Measurements from ENCODE around the gene GRID2.

GRID2 gene

DNA sequence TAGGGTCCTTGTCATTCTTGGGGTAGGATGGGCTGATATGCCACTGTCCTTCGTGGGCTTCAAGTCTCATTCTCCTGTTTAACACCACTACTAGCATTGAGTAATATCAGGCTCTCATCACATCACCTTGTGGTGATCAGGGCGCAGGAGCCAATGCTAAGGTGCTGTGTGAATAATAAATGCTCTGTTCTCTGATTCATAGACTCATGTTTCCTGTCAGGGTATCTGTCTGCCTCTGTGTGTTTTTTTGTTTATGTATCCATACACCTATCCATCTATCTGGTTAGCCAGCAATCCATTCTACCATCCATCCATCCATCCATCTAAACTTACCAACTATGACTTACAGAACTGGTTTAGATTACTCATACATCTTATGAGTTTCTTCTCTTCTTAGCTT is 999.7 kb downstream of the GRID2 start:
- H2AK5ac ChIP-seq (ENCODE audit: low read length) = no peak overlapping the region
- H3K14ac ChIP-seq (ENCODE audit: low read length) = no peak overlapping the region
- no peak overlapping the region for H2AFZ ChIP-seq (ENCODE audit: insufficient read depth, low read length, poor library complexity)
- H3K9me3 ChIP-seq (ENCODE audit: insufficient read depth, low read depth, low read length) = no peaks in the 10 kb centered on the region
- no peak overlapping the region for H3K4me2 ChIP-seq (ENCODE audit: low read length)
- H3K4me3 ChIP-seq (ENCODE audit: low read depth, low read length) = no peak overlapping the region
- DNase-seq = no peak
- no peaks in the 10 kb centered on the region for H3K27me3 ChIP-seq (ENCODE audit: insufficient read depth, low read length)
- H3K18ac ChIP-seq (ENCODE audit: low read length) = no peak overlapping the region
- H3K79me1 ChIP-seq (ENCODE audit: low read length) = no peaks in the 10 kb centered on the region
- no peak overlapping the region for H3K27ac ChIP-seq (ENCODE audit: low read depth, low read length)
- H2BK12ac ChIP-seq (ENCODE audit: low read length) = no peak overlapping the region
- no peak overlapping the region for H4K8ac ChIP-seq (ENCODE audit: low read depth, low read length)
- no peaks in the 10 kb centered on the region for H3K4me1 ChIP-seq (ENCODE audit: control insufficient read depth in 1 of 2, insufficient read depth in 2 of 2, low read length in 2 of 2)
- no peak overlapping the region for H3K23ac ChIP-seq (ENCODE audit: low read length)
- no peak overlapping the region for H4K91ac ChIP-seq (ENCODE audit: low read depth, low read length)
- H2BK5ac ChIP-seq (ENCODE audit: low read depth, low read length, poor library complexity) = no peak overlapping the region
- H3K36me3 ChIP-seq (ENCODE audit: control insufficient read depth in 1 of 2, insufficient read depth in 2 of 2, low read length in 2 of 2) = no peaks in the 10 kb centered on the region
- no CpG with 5 or more reads among the region's 2 CpGs for WGBS (ENCODE audit: extremely low coverage, insufficient coverage, insufficient read length)
- no peak overlapping the region for H2BK120ac ChIP-seq (ENCODE audit: insufficient read depth, low read length, poor library complexity)
- no peaks in the 10 kb centered on the region for H3K79me2 ChIP-seq (ENCODE audit: control insufficient read depth, insufficient read depth, low read length, poor library complexity)
- H3K9ac ChIP-seq (ENCODE audit: low read length) = no peak overlapping the region
- H3K4ac ChIP-seq (ENCODE audit: low read depth, low read length) = no peak overlapping the region
- H4K12ac ChIP-seq (ENCODE audit: low read depth, low read length) = no peak overlapping the region

- Histone ChIP-seq H3K23ac (ENCODE audit: low read length) (no peak overlapping the region), H3K4ac (ENCODE audit: low read depth, low read length) (no peak overlapping the region), H4K8ac (ENCODE audit: low read depth, low read length) (no peak overlapping the region), H3K79me2 (ENCODE audit: control insufficient read depth, insufficient read depth, low read length, poor library complexity) (no peaks in the 10 kb centered on the region), H3K18ac (ENCODE audit: low read length) (no peak overlapping the region), H3K27ac (ENCODE audit: low read depth, low read length) (no peak overlapping the region), H3K79me1 (ENCODE audit: low read length) (no peaks in the 10 kb centered on the region), H3K27me3 (ENCODE audit: insufficient read depth, low read length) (no peaks in the 10 kb centered on the region), H3K4me3 (ENCODE audit: low read depth, low read length) (no peak overlapping the region), H2BK120ac (ENCODE audit: insufficient read depth, low read length, poor library complexity) (no peak overlapping the region), H2AK5ac (ENCODE audit: low read length) (no peak overlapping the region), H2AFZ (ENCODE audit: insufficient read depth, low read length, poor library complexity) (no peak overlapping the region), H3K9ac (ENCODE audit: low read length) (no peak overlapping the region), H2BK5ac (ENCODE audit: low read depth, low read length, poor library complexity) (no peak overlapping the region), H2BK12ac (ENCODE audit: low read length) (no peak overlapping the region), H3K9me3 (ENCODE audit: insufficient read depth, low read depth, low read length) (no peaks in the 10 kb centered on the region), H3K4me1 (ENCODE audit: control insufficient read depth in 1 of 2, insufficient read depth in 2 of 2, low read length in 2 of 2) (no peaks in the 10 kb centered on the region), H4K12ac (ENCODE audit: low read depth, low read length) (no peak overlapping the region), H3K4me2 (ENCODE audit: low read length) (no peak overlapping the region), H3K36me3 (ENCODE audit: control insufficient read depth in 1 of 2, insufficient read depth in 2 of 2, low read length in 2 of 2) (no peaks in the 10 kb centered on the region), H4K91ac (ENCODE audit: low read depth, low read length) (no peak overlapping the region), H3K14ac (ENCODE audit: low read length) (no peak overlapping the region)
- WGBS (ENCODE audit: extremely low coverage, insufficient coverage, insufficient read length) = no CpG with 5 or more reads among the region's 4 CpGs
- DNase-seq = no peak
Observed at GRCh38 chr4:93312299-93312698, 1008.5 kb downstream of the GRID2 start.

DNA sequence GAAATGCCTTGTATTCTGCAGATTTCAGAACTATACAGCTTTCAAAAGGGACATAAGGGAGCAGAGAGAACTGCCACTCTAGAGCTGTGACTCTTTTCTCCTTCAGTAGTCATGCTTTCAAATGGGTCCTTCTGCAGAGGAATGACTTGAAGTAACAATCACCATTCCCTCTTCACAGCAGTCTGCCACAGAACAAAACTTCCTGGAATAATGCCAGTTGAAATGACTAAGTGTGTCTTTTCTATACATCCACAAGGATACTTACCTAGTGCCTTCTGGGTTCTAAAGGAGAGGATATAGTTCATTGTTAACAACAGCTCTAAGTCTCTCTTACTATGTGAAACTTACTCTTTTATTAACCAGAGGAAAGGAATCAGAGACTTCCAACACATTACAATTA is 1009.4 kb downstream of the GRID2 start:
- no peak overlapping the region for H2AFZ ChIP-seq (ENCODE audit: insufficient read depth, low read length, poor library complexity)
- H3K18ac ChIP-seq (ENCODE audit: low read length) = no peak overlapping the region
- no peaks in the 10 kb centered on the region for H3K27me3 ChIP-seq (ENCODE audit: insufficient read depth, low read length)
- no peak overlapping the region for H3K9ac ChIP-seq (ENCODE audit: low read length)
- H3K4me3 ChIP-seq (ENCODE audit: low read depth, low read length) = no peak overlapping the region
- H4K91ac ChIP-seq (ENCODE audit: low read depth, low read length) = no peak overlapping the region
- no peak for DNase-seq
- no peak overlapping the region for H3K4ac ChIP-seq (ENCODE audit: low read depth, low read length)
- H3K79me2 ChIP-seq (ENCODE audit: control insufficient read depth, insufficient read depth, low read length, poor library complexity) = no peaks in the 10 kb centered on the region
- no peak overlapping the region for H3K4me2 ChIP-seq (ENCODE audit: low read length)
- no peak overlapping the region for H3K27ac ChIP-seq (ENCODE audit: low read depth, low read length)
- H3K4me1 ChIP-seq (ENCODE audit: control insufficient read depth in 1 of 2, insufficient read depth in 2 of 2, low read length in 2 of 2) = no peaks in the 10 kb centered on the region
- no peak overlapping the region for H2BK5ac ChIP-seq (ENCODE audit: low read depth, low read length, poor library complexity)
- H2AK5ac ChIP-seq (ENCODE audit: low read length) = no peak overlapping the region
- H4K8ac ChIP-seq (ENCODE audit: low read depth, low read length) = no peak overlapping the region
- H3K14ac ChIP-seq (ENCODE audit: low read length) = no peak overlapping the region
- no peaks in the 10 kb centered on the region for H3K9me3 ChIP-seq (ENCODE audit: insufficient read depth, low read depth, low read length)
- no peaks in the 10 kb centered on the region for H3K36me3 ChIP-seq (ENCODE audit: control insufficient read depth in 1 of 2, insufficient read depth in 2 of 2, low read length in 2 of 2)
- H3K23ac ChIP-seq (ENCODE audit: low read length) = no peak overlapping the region
- no peak overlapping the region for H2BK120ac ChIP-seq (ENCODE audit: insufficient read depth, low read length, poor library complexity)
- no peak overlapping the region for H4K12ac ChIP-seq (ENCODE audit: low read depth, low read length)
- H3K79me1 ChIP-seq (ENCODE audit: low read length) = no peaks in the 10 kb centered on the region
- no peak overlapping the region for H2BK12ac ChIP-seq (ENCODE audit: low read length)

DNA sequence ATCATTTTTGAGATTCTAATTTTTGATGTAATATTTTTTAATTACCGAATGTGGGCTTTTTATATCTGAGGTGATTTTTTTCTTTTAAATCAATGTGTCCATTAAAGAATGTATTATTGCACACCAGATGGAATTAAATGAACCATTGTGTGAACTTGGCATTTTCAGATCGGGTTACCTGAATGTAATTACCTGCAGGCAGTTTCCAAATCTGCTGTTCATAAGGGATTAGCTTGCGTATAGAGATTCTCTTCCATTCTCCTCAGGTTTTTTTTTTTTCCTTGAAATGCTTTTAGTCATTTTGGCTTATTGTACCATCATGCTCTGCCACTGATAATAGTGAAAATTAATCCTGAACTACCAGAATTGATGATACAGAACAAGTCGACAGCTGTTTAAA is 1013.3 kb downstream of the GRID2 start:
- no peak overlapping the region for H3K4me3 ChIP-seq (ENCODE audit: low read depth, low read length)
- no peak overlapping the region for H3K4ac ChIP-seq (ENCODE audit: low read depth, low read length)
- no peak overlapping the region for H3K14ac ChIP-seq (ENCODE audit: low read length)
- no peaks in the 10 kb centered on the region for H3K79me1 ChIP-seq (ENCODE audit: low read length)
- H3K27ac ChIP-seq (ENCODE audit: low read depth, low read length) = no peak overlapping the region
- no peak overlapping the region for H2BK120ac ChIP-seq (ENCODE audit: insufficient read depth, low read length, poor library complexity)
- H3K36me3 ChIP-seq (ENCODE audit: control insufficient read depth in 1 of 2, insufficient read depth in 2 of 2, low read length in 2 of 2) = no peaks in the 10 kb centered on the region
- no peaks in the 10 kb centered on the region for H3K79me2 ChIP-seq (ENCODE audit: control insufficient read depth, insufficient read depth, low read length, poor library complexity)
- H2AFZ ChIP-seq (ENCODE audit: insufficient read depth, low read length, poor library complexity) = no peak overlapping the region
- no peak overlapping the region for H2BK5ac ChIP-seq (ENCODE audit: low read depth, low read length, poor library complexity)
- H3K18ac ChIP-seq (ENCODE audit: low read length) = no peak overlapping the region
- no peak overlapping the region for H2AK5ac ChIP-seq (ENCODE audit: low read length)
- no peak overlapping the region for H3K9ac ChIP-seq (ENCODE audit: low read length)
- no peak for DNase-seq
- no CpG with 5 or more reads among the region's 4 CpGs for WGBS (ENCODE audit: extremely low coverage, insufficient coverage, insufficient read length)
- H2BK12ac ChIP-seq (ENCODE audit: low read length) = no peak overlapping the region
- H4K8ac ChIP-seq (ENCODE audit: low read depth, low read length) = no peak overlapping the region
- no peak overlapping the region for H4K12ac ChIP-seq (ENCODE audit: low read depth, low read length)
- no peaks in the 10 kb centered on the region for H3K4me1 ChIP-seq (ENCODE audit: control insufficient read depth in 1 of 2, insufficient read depth in 2 of 2, low read length in 2 of 2)
- no peak overlapping the region for H3K23ac ChIP-seq (ENCODE audit: low read length)
- H4K91ac ChIP-seq (ENCODE audit: low read depth, low read length) = no peak overlapping the region
- H3K27me3 ChIP-seq (ENCODE audit: insufficient read depth, low read length) = no peaks in the 10 kb centered on the region
- H3K9me3 ChIP-seq (ENCODE audit: insufficient read depth, low read depth, low read length) = no peaks in the 10 kb centered on the region
- H3K4me2 ChIP-seq (ENCODE audit: low read length) = no peak overlapping the region

DNA sequence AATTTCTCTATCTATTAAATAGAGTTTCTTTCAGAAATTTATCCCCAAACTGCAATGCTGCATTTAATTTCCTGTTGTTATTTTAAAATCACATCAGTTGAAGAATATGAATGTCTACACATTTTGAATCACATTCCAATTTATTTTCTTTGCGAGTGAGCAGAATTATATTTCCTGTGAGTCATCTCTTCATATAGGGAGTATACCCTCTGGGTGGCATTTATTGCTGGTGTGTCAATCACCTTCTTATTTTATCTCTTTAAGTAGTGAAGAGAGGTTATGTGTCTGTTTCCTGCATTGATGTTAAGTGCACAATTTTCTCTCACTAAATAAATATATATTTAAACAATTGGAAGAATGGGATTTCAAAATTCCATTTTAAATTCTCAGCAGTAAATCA is 1013.8 kb downstream of the GRID2 start:
- Histone ChIP-seq H3K14ac (ENCODE audit: low read length) (no peak overlapping the region), H2BK120ac (ENCODE audit: insufficient read depth, low read length, poor library complexity) (no peak overlapping the region), H3K79me2 (ENCODE audit: control insufficient read depth, insufficient read depth, low read length, poor library complexity) (no peaks in the 10 kb centered on the region), H3K4ac (ENCODE audit: low read depth, low read length) (no peak overlapping the region), H4K8ac (ENCODE audit: low read depth, low read length) (no peak overlapping the region), H3K9ac (ENCODE audit: low read length) (no peak overlapping the region), H4K12ac (ENCODE audit: low read depth, low read length) (no peak overlapping the region), H3K79me1 (ENCODE audit: low read length) (no peaks in the 10 kb centered on the region), H3K36me3 (ENCODE audit: control insufficient read depth in 1 of 2, insufficient read depth in 2 of 2, low read length in 2 of 2) (no peaks in the 10 kb centered on the region), H3K4me1 (ENCODE audit: control insufficient read depth in 1 of 2, insufficient read depth in 2 of 2, low read length in 2 of 2) (no peaks in the 10 kb centered on the region), H3K4me2 (ENCODE audit: low read length) (no peak overlapping the region), H3K18ac (ENCODE audit: low read length) (no peak overlapping the region), H2AK5ac (ENCODE audit: low read length) (no peak overlapping the region), H4K91ac (ENCODE audit: low read depth, low read length) (no peak overlapping the region), H2BK5ac (ENCODE audit: low read depth, low read length, poor library complexity) (no peak overlapping the region), H3K23ac (ENCODE audit: low read length) (no peak overlapping the region), H3K27ac (ENCODE audit: low read depth, low read length) (no peak overlapping the region), H2BK12ac (ENCODE audit: low read length) (no peak overlapping the region), H2AFZ (ENCODE audit: insufficient read depth, low read length, poor library complexity) (no peak overlapping the region), H3K27me3 (ENCODE audit: insufficient read depth, low read length) (no peaks in the 10 kb centered on the region), H3K9me3 (ENCODE audit: insufficient read depth, low read depth, low read length) (no peaks in the 10 kb centered on the region), H3K4me3 (ENCODE audit: low read depth, low read length) (no peak overlapping the region)
- no peak for DNase-seq
- no CpG with 5 or more reads among the region's 1 CpG for WGBS (ENCODE audit: extremely low coverage, insufficient coverage, insufficient read length)

Data from trophoblast cell (in vitro differentiated cells and primary cell).